Endothelial cell of umbilical vein (primary cell): ENCODE measurements around the gene NR1D2. TPM values are rescaled to one million over a fixed set of nuclear protein-coding genes. Genes with fewer than 3 reads are reported as not detected.

Experiments used
- BruUV-seq: library from RNA; stranded (reverse); fragments of 400-500 nt; replicated peaks from 2 replicates; lab custom pipeline; 2021; lab: Mats Ljungman, UMichigan
- CTCF ChIA-PET: fragments of 300-600, 350-600 bp; sonication (Branson Sonifier 250); formaldehyde crosslinking; loops from one replicate; lab custom pipeline; 2021; ENCODE audit warnings: antibody characterized with exemption, inconsistent platforms; lab: Charles Lee
- POLR2A ChIA-PET: fragments of 300-600, 350-600 bp; sonication (Branson Sonifier 250); formaldehyde crosslinking; loops from one replicate; lab custom pipeline; 2021; ENCODE audit warnings: antibody characterized with exemption, inconsistent platforms; lab: Charles Lee
- DNase-seq: peaks from one replicate; pipeline ENCODE4 v3.0.0-alpha.2; 2011; ENCODE audit warnings: low read depth, low spot score
- FAIRE-seq: peaks from 2 replicates; lab custom pipeline; 2011; peaks lifted over from hg19 to GRCh38; lab: Jason Lieb, UNC
- H2AFZ ChIP-seq: 2 replicates; pipeline ENCODE4 v1.6.0; 2012; ENCODE audit warnings: low read depth, low read length, control low read depth, inconsistent platforms
- H3K27ac ChIP-seq: 2 replicates; pipeline ENCODE4 v1.5.1; 2011; ENCODE audit warnings: low read depth, mild to moderate bottlenecking, control low read depth, low read length, moderate library complexity; ENCODE audit not compliant: insufficient read depth
- H3K27me3 ChIP-seq, 2 experiments: 2 replicates each; pipeline versions ENCODE4 v1.6.0 to v1.6.1; 2011; ENCODE audit warnings: low read length in 2 of 2, mixed read lengths in 1 of 2; ENCODE audit not compliant: control insufficient read depth in 2 of 2, insufficient read depth in 2 of 2
- H3K36me3 ChIP-seq, 2 experiments: 2 replicates in 1 of 2; 3 replicates in 1 of 2; pipeline ENCODE4 v1.5.1; 2011; ENCODE audit warnings: low read length in 2 of 2, mild to moderate bottlenecking in 1 of 2, moderate library complexity in 1 of 2; ENCODE audit not compliant: control insufficient read depth in 2 of 2, insufficient read depth in 2 of 2; ENCODE audit errors: extremely low read depth in 1 of 2
- H3K4me1 ChIP-seq: 3 replicates; pipeline ENCODE4 v1.5.1; 2011; ENCODE audit warnings: mild to moderate bottlenecking, low read length; ENCODE audit not compliant: control insufficient read depth, insufficient read depth; ENCODE audit errors: extremely low read depth
- H3K4me2 ChIP-seq: 2 replicates; pipeline ENCODE4 v1.6.1; 2011; ENCODE audit warnings: low read length, control low read depth, mixed read lengths; ENCODE audit not compliant: insufficient read depth
- H3K4me3 ChIP-seq, 3 experiments: fragments of 200-600 bp in 1 of 3; sonication (generic), shearing (Covaris generic) in 1 of 3; replicated peaks in 1 of 3; 2 replicates each; pipeline ENCODE4 v1.5.1; 2011 to 2016; ENCODE audit warnings: control low read depth in 3 of 3, low read length in 3 of 3, mild to moderate bottlenecking in 2 of 3, inconsistent platforms in 1 of 3, low read depth in 1 of 3, moderate library complexity in 1 of 3; ENCODE audit not compliant: insufficient read depth in 1 of 3
- H3K79me2 ChIP-seq: 2 replicates; pipeline ENCODE4 v1.6.0; 2012; ENCODE audit warnings: low read length, inconsistent platforms; ENCODE audit not compliant: control insufficient read depth, insufficient read depth
- H3K9ac ChIP-seq: replicated peaks from 2 replicates; pipeline ENCODE3; 2011; ENCODE audit warnings: low read length, control low read depth; ENCODE audit not compliant: insufficient read depth; ENCODE audit errors: extremely low read depth
- H3K9me1 ChIP-seq: replicated peaks from 3 replicates; pipeline ENCODE4 v1.6.0; 2011; ENCODE audit warnings: mild to moderate bottlenecking, low read length; ENCODE audit not compliant: control insufficient read depth, insufficient read depth; ENCODE audit errors: extremely low read depth
- H3K9me3 ChIP-seq: replicated peaks from 2 replicates; pipeline ENCODE4 v1.5.1; 2012; ENCODE audit warnings: low read length, inconsistent platforms; ENCODE audit not compliant: control insufficient read depth, insufficient read depth
- H4K20me1 ChIP-seq: replicated peaks from 2 replicates; pipeline ENCODE3; 2011; ENCODE audit warnings: mild to moderate bottlenecking, low read length; ENCODE audit not compliant: control insufficient read depth, insufficient read depth; ENCODE audit errors: extremely low read depth
- FOS ChIP-seq: IDR thresholded peaks from 2 replicates; pipeline ENCODE4 v1.6.1; 2011; ENCODE audit warnings: mild to moderate bottlenecking, low read length, moderate library complexity, borderline replicate concordance; ENCODE audit not compliant: insufficient read depth
- JUN ChIP-seq: IDR thresholded peaks from 2 replicates; pipeline ENCODE4 v1.6.1; 2011; ENCODE audit warnings: borderline replicate concordance, low read depth; ENCODE audit not compliant: insufficient read length, insufficient read depth
- MYC ChIP-seq: IDR thresholded peaks from one replicate; pipeline ENCODE4 v1.6.1; 2011; ENCODE audit warnings: mild to moderate bottlenecking, low read depth, low read length
- POLR2AphosphoS5 ChIP-seq: IDR thresholded peaks from 2 replicates; pipeline ENCODE4 v1.6.1; 2012; ENCODE audit warnings: low read depth, mild to moderate bottlenecking, control low read depth, low read length, moderate library complexity; ENCODE audit not compliant: insufficient read depth
- dilution Hi-C: fragments of 300-500 bp; cut with MboI; formaldehyde crosslinking; loops from one replicate; pipeline ENCODE4 v1.15.0; 2019; ENCODE audit warnings: low sequenced_read_pairs; ENCODE audit not compliant: extremely low pct_ligation_motif_present
- intact Hi-C: fragments of 100-400 bp; cut with micrococcal nuclease; formaldehyde crosslinking; loops from one replicate; pipeline ENCODE4 v1.10.0; 2022
- polyA plus RNA-seq, 4 experiments: library from polyadenylated mRNA; depleted of rRNA in 3 of 4; stranded (reverse) in 3 of 4; unstranded in 1 of 4; fragments of >200 nt; gene quantifications; 2 replicates each; pipeline versions ENCODE4 v1.2.1 to v1.2.3, GENCODE V29; 2011 to 2012; ENCODE audit warnings: missing spikeins in 1 of 4
- total RNA-seq: library from RNA; stranded (reverse); gene quantifications from 2 replicates; pipeline ENCODE4 v1.2.3, GENCODE V29; 2021

Gene NR1D2
- total and polyA plus RNA-seq, 2 donors (not counting 3 experiments of a cell fraction or from before 2014, with no cell fraction given): 4.3 to 14.6 TPM

GRCh38 chr3:23945913-23946687, 1.0 kb downstream of the NR1D2 start:
- H3K4me2 ChIP-seq: peak overlapping the region; percentile 81
- BruUV-seq: no TSS peak
- H3K27me3 ChIP-seq: peaks cover 3 to 10% of the 10 kb centered on the region in 2 experiments
- dilution Hi-C loops: no loop called here
- peaks cover 17% of the 10 kb centered on the region for H3K4me1 ChIP-seq
- ChIA-PET POLR2A (interaction anchor here (0.7 to 1.1 kb wide), 4 partner anchors 25 to 57 kb away, joined by 3 to 21 read pairs (median 4); partner anchors contain the start of genes NKIRAS1 and RPL15), CTCF (interaction anchor here (0.8 to 1.2 kb wide), 5 partner anchors 8 to 43 kb away, joined by 3 to 4 read pairs (median 3); partner anchors contain the start of genes NKIRAS1 and RPL15)
- no peaks in the 10 kb centered on the region for H3K9me1 ChIP-seq
- no peaks in the 10 kb centered on the region for H4K20me1 ChIP-seq
- H3K9me3 ChIP-seq: no peaks in the 10 kb centered on the region
- peak overlapping the region; percentile 90 for H3K27ac ChIP-seq
- peak; percentile 94 for FAIRE-seq
- peak overlapping the region; percentile 33 for H2AFZ ChIP-seq
- peak; percentile 98 for DNase-seq
- no peaks in the 10 kb centered on the region for H3K36me3 ChIP-seq
- TF ChIP-seq MYC: no peak
- TF ChIP-seq FOS: peak; percentile 17
- TF ChIP-seq POLR2AphosphoS5: peak; percentile 85
- intact Hi-C loops: loop anchor here (1.0 to 2.0 kb wide), 7 partner anchors 29 to 419 kb away; partner anchors contain the start of gene RPL15
- peak overlapping the region; percentile 81 for H3K9ac ChIP-seq
- peak overlapping the region; percentile 29 to 92 (median 63) for H3K4me3 ChIP-seq
- H3K79me2 ChIP-seq: peaks cover 13% of the 10 kb centered on the region

GRCh38 chr3:23948761-23949160, 3.7 kb downstream of the NR1D2 start:
- no TSS peak for BruUV-seq
- no peak for TF ChIP-seq JUN
- TF ChIP-seq MYC: no peak
- TF ChIP-seq POLR2AphosphoS5: no peak
- ChIA-PET CTCF (no interaction called here), POLR2A (interaction anchor here (4.4 kb wide), 1 partner anchor 32 kb away, joined by 19 read pairs; the partner anchor contains the start of genes NKIRAS1 and RPL15)
- H3K4me3 ChIP-seq: no peak overlapping the region
- H3K79me2 ChIP-seq: peaks cover 18% of the 10 kb centered on the region
- peaks cover 0 to 6% of the 10 kb centered on the region in 2 experiments for H3K27me3 ChIP-seq
- H3K9me1 ChIP-seq: no peaks in the 10 kb centered on the region
- no peak overlapping the region for H3K4me2 ChIP-seq
- peaks cover 17% of the 10 kb centered on the region for H3K4me1 ChIP-seq
- intact Hi-C loops: no loop called here
- H3K9me3 ChIP-seq: no peaks in the 10 kb centered on the region
- FAIRE-seq: no peak
- no peak overlapping the region for H2AFZ ChIP-seq
- no peak overlapping the region for H3K27ac ChIP-seq
- H3K9ac ChIP-seq: no peak overlapping the region
- dilution Hi-C loops: no loop called here
- no peaks in the 10 kb centered on the region for H4K20me1 ChIP-seq
- DNase-seq: no peak
- no peaks in the 10 kb centered on the region for H3K36me3 ChIP-seq
